Measurements from ENCODE around the gene AGBL4.

The AGBL4 gene

GRCh38 chr1:49723662-49724061 is 300.1 kb downstream of the AGBL4 start:
- in situ Hi-C loops (cut with MboI; ENCODE audit: low sequenced_read_pairs): no loop called here

- in situ Hi-C loops (cut with MboI; ENCODE audit: low sequenced_read_pairs): no loop called here
These were observed 329.4 kb downstream of the AGBL4 start for GRCh38 chr1:49694251-49694827.

DNA sequence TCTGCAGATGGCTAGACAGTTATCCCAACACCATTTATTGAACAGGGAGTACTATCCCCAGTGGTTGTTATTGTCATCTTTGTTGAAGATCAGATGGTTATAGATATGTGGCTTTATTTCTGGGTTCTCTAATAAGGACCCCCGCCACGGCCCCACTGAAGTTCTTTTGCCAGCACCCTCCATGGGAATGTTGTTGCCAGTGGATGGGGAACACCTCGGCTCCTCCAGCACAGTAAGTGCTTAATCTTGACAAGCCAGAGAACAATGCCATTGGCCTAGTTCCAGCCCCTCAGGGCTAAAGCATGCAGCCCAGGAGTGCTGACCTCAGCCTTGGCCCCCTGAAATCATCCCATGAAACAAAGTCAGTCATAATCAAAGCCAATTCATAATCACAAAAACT is 337.6 kb downstream of the AGBL4 start:
- in situ Hi-C loops (cut with MboI; ENCODE audit: low sequenced_read_pairs): no loop called here

DNA sequence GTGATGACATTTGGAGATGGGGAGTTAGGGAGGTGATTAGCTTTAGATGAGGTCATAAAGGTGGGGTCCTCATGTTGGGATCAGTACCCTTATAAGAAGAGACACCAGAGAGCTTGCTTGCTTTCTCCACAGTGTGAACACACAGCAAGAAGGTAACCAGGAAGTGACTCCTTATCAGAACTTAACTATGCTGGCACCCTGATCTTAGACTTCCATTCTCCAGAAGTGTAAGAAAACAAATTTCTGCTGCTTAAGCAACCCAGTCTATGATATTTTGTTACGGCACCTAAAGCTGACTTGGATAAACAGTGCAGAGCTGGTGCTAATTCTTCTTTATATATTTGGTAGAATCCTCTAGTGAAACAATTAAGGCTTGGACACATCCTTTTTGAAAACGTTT is 346.0 kb downstream of the AGBL4 start:
- in situ Hi-C loops (cut with MboI; ENCODE audit: low sequenced_read_pairs): no loop called here

DNA sequence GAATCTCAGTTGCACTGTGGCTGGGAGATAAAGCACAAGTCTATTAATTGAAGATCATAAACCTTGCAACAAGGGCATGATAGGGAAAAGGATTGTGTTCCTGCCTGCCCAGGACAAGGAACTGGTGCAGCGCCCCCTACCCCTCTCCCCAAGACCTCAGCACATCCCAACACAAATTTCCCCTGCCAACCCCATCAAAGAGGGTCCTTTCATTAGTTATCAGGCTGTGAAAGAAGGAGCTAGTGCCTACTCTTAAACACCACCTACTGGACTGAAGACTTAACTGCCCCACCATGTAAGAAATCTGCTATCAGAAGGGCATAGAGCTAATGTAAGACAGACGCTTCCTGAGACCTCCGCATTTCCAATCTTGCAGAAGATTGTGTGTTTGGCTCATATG is 372.6 kb downstream of the AGBL4 start:
- in situ Hi-C loops (cut with MboI; ENCODE audit: low sequenced_read_pairs): no loop called here

DNA sequence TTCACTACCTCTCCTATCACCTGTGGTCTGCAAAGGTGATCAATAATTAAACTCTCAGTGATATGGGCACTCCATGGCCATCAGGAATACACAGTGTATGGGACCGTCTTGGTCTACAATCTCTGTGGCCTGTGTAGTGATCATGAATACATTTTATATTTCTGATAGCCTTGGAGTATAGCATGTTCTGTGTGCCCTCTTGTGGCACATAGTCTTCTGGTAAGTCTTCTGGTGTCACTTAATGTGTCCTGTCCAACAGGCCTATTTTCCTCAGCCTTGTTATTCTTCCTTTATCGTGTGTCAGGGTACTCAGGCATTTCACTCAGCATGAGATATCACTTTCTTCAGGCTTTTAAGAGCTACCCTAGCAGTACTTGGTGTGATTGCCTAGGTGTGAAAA is 393.6 kb downstream of the AGBL4 start:
- in situ Hi-C loops (cut with MboI; ENCODE audit: low sequenced_read_pairs): no loop called here

GRCh38 chr1:49627781-49628180 is 396.0 kb downstream of the AGBL4 start:
- in situ Hi-C loops (cut with MboI; ENCODE audit: low sequenced_read_pairs): no loop called here

GRCh38 chr1:49626472-49626871 is 397.3 kb downstream of the AGBL4 start:
- in situ Hi-C loops (cut with MboI; ENCODE audit: low sequenced_read_pairs): no loop called here

DNA sequence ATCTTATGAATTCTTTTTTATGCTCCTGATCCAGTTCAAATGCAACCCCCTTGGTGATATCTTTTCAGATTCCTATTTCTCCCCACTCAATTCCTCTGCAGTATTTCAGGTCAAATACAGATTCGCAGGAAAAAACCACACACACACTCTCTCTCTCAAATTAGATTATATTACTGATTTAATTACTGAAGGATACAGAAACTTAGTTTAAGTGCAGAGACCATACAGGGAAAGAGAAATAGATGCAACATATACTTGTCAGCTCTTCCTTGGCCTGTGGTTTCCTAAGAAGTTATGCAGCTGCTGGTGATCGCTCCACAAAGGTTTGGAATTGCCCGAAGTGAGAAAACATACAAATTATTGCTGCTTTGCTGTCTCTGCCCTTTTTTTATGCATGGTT is 400.9 kb downstream of the AGBL4 start:
- in situ Hi-C loops (cut with MboI; ENCODE audit: low sequenced_read_pairs): no loop called here

GRCh38 chr1:49606082-49606481 is 417.7 kb downstream of the AGBL4 start:
- in situ Hi-C loops (cut with MboI; ENCODE audit: low sequenced_read_pairs): no loop called here

GRCh38 chr1:49597436-49597835 is 426.3 kb downstream of the AGBL4 start:
- in situ Hi-C loops (cut with MboI; ENCODE audit: low sequenced_read_pairs): no loop called here

DNA sequence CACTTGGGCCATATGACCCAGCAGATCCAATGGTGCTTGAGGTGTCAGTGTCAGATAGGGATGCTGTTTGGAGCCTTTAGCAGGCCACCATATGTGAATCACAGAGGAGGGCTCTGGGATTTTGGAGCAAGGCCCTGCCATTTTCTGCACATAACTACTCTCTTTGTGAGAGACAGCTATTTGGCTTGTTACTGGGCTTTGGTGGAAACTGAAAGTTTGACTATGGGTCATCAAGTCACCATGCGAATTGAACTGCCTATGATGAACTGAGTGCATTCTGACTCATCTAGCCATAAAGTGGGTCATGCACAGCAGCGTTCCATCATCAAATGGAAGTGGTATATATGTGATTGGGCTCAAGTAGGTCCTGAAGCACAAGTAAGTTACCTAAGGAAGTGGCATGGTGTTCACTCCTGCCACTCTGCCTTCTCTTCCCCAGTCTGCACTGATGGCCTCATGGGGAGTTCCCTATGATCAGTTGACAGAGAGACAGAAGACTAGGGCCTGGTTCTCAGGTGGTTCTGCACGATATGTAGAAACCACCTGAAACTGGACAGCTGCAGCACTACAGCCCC is 447.3 kb downstream of the AGBL4 start:
- in situ Hi-C loops (cut with MboI; ENCODE audit: low sequenced_read_pairs): no loop called here

DNA sequence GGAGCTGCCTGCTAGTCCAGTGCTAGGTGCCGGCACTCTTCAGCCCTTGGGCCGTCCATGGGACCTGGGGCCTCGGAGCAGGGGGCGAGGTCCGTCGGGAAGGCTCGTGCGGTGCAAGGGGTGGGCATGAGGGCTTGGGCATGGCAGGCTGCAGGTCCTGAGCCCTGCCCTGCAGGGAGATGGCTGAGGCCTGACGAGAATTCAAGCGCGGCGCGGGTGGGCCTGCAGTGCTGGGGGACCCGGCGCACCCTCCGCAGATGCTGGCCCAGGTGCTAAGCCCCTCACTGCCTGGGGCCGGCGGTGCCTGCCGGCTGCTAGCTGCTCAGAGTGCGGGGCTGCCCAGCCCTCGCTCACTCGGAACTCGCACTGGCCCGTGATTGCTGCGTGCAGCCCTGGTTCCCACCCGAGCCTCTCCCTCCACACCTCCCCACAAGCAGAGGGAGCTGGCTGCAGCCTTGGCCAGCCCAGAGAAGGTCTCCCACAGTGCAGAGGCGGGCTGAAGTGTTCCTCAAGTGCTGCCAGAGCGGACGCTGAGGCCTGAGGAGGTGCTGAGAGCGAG is 467.0 kb downstream of the AGBL4 start:
- in situ Hi-C loops (cut with MboI; ENCODE audit: low sequenced_read_pairs): no loop called here

DNA sequence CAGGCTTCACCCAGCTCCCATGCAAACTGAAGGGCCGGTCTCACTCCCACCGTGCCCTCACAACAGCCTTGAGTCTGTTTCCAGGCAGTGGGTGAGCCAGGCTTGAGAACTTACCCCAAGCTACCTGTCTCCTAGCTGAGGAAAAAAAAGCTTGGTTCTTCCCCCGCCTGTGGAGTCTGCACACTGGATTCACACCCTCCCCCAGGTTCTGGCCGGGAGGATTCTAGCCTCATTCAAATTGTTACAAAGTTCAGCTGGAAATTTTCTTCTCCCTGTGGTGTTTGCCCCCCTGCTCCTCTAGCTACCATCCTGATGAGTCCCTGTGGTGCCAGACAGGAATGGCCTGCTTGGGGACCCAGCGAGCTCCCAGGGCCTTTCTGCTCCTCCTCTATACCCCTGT is 471.7 kb downstream of the AGBL4 start:
- in situ Hi-C loops (cut with MboI; ENCODE audit: low sequenced_read_pairs): no loop called here

DNA sequence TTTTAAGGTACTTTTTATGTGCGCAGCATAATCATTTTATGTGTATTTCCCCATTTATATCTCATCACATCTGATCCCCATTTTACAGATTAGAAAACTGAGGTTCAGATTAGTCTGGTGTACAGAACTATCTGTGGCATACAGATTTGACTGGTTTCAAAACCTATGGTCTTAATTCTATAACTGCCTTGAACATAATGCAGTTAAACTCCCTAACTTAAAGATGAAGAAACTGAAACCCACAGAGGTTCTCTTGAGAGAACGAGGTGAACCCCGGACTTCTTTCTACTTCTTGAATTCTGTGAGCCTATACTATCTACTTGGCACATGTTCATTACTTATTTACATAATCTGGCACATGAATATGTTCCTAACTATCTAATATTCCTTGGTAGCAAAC is 479.1 kb downstream of the AGBL4 start:
- in situ Hi-C loops (cut with MboI; ENCODE audit: low sequenced_read_pairs): no loop called here

GRCh38 chr1:49541096-49541752 is 482.5 kb downstream of the AGBL4 start:
- in situ Hi-C loops (cut with MboI; ENCODE audit: low sequenced_read_pairs): no loop called here

GRCh38 chr1:49527606-49528305 is 496.0 kb downstream of the AGBL4 start:
- in situ Hi-C loops (cut with MboI; ENCODE audit: low sequenced_read_pairs): no loop called here

GRCh38 chr1:49526672-49527071 is 497.1 kb downstream of the AGBL4 start:
- in situ Hi-C loops (cut with MboI; ENCODE audit: low sequenced_read_pairs): no loop called here

GRCh38 chr1:49523764-49524163 is 500.0 kb downstream of the AGBL4 start:
- in situ Hi-C loops (cut with MboI; ENCODE audit: low sequenced_read_pairs): no loop called here

- in situ Hi-C loops (cut with MboI; ENCODE audit: low sequenced_read_pairs): no loop called here
These were observed 556.8 kb downstream of the AGBL4 start for GRCh38 chr1:49466961-49467360.

DNA sequence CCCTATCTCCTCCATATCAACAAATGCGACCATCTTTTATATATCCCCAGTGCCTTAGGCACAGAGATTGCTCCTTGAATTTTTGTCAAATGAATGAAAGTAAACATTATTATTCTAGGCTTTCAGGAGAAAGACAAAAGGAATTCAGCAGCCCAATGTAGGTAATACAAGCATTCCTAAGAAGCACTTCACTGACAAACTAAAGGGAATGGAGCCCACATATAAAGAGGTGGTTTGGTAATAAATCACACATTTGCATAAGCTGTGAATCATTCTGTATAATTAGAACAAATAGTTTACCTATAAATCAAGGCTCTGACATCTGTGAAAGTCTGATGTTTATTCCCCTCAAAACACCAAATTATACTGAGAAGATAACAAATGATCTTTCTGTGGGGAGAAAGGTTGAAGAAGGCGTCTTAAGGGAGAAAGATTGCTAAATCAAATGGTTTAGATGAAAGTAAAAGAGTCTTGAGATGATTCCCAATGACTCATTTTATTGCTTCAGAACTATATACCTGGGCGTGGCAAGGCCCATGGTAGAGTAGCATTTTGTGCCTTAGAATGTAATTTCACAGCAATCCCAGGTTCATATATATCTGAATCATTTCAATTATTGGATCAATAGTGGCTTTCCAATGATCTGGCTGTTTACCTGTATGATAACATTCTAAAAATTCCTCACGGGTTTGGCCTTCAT is 558.1 kb downstream of the AGBL4 start:
- in situ Hi-C loops (cut with MboI; ENCODE audit: low sequenced_read_pairs): no loop called here
